NK-92 treated with Interleukin-12 subunit alpha and Interleukin-12 subunit beta, amount 100 ng/mL, for 24 hours (cell line): Measurements from ENCODE around the gene WNT1.

Experiments
- DNase-seq: peaks from one replicate; lab custom pipeline; 2025; lab: John Stamatoyannopoulos, UW

Gene WNT1

DNA sequence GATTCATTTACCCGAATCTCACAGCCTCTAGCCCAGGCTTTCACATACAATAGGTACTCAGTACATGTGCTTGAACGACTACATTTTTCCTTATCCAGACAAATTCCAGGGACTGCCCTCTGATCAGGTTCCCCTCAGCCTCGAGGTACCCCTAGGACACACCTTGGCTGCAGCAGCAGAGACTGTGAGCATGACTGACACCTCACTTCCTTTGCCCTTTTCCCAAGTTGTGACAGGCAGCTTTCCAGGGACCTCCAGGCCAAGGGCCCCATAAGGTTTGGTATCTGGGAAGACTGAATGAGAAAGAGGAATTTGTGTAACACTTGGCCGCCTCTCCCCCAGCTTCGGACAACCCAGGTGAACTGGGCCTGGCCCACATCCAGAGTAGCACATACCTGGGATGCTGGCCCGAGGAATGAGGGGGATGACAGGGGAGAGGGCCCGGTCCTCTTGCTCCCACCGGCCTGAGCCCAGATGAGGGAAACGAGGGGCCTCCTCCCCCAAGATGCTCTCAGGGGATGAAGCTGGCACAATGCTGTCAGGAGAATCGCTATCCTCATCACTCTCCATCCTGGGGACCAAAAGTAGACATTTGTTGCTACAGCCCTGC is 50.6 kb downstream of the WNT1 start:
- no peak for DNase-seq

DNA sequence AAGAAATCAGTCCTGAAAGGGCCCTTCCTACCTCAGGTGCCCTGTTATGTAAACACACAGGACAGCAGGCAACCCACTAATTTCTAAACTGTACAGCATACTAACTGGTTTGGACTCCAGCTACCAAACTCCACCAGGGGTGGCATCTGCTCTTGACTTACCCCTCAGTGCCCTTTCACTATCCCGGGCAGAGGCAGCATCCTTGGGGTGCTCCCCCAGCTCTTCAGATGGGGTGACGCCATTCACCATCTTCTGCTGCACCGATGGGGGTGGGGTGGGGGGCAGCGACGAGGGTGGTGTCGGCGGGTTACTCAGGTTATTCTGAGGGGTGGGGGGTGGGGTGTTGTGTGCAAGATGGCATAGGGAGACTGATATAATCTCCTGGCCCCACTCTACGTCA is 52.0 kb downstream of the WNT1 start:
- no peak for DNase-seq

DNA sequence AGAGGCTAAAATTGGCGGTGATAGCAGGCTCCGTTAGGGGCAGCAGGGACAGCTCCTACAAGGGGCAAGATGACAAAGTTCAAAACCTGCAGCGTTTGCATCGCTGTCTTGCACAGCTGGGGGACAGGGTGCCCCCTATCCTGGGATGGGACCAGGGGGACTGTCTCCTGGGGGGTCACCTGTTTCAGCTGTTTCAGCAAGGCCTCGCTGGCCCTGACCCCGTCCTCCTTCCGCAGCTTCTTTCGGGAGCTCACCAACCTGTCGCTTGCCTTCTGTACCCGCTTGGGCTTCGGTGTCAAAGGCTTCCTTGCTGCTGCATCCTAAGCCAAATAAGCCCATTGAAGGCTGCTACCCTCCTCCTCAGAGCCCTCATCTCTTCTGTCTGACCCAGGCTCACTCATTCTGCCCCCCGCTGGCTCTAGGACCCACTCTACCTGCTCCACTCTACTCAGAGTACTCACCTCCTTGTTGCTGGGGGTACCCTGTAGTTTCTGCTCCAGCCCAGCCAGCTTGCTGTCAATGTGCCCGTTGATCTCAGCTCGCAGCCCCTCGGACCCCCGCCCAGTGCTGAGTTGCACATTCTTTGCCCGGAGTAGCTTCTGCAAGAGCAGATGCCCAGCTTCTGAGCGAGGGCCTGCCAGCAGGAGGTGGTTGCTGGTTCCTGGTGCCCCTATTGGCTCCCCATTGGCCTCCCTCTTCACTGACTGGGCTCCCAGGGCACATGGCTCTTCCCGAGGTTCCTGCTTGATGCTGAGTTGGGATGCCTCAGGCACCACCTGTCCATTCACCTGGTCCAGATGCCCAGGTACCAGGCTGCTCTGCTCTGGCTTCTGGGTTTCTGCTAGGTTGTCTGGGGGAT is 52.8 kb downstream of the WNT1 start:
- no peak for DNase-seq

DNA sequence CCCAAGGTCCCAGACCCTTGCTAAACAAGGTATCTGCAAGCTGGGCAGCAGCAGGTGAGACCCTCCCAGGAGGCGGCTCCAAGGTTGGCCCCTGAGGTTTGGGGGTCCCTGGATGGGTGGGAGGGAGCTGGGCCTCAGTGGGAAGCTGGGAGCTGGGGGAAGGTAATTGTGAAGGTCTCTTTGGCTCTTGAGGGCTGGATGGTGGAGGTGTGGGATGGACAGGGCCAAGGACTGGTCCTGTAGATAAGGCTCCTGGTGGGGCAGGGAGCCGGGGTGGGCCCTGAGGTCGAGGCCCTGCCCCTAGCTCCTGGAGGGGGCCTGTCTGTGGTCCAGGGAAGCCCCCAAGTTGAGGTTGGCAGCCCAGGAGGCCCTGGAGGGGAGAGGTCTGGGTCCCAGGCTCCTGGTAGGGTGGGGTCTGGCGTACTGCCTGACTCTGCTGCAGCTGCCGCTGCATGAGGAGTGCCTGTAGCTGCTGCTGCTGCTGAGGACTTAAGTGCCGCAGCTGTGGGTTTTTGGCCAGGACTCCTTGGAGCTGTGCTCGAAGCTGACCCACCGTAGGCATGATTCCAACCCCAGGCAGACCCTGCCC is 53.5 kb downstream of the WNT1 start:
- DNase-seq, result no peak
